SK-N-SH (cell line): Measurements from ENCODE around the gene HCST. TPM values are rescaled to one million over a fixed set of nuclear protein-coding genes. Genes with fewer than 3 reads are reported as not detected.
"Not testable (repeated sequence)": the region's sequence is repeated elsewhere in the genome, so short reads cannot be mapped to it uniquely, and the experiment has no call there.

Experiments used
- CTCF ChIA-PET: fragments of 300-600, 350-600 bp; formaldehyde crosslinking; extraction: SDS; loops from one replicate; lab custom pipeline; 2021; lab: Yijun Ruan, JAX
- POLR2A ChIA-PET: fragments of 350-600 bp; sonication (Branson Sonifier 250); formaldehyde crosslinking; extraction: SDS; loops from one replicate; lab custom pipeline; 2020; ENCODE audit warnings: antibody characterized with exemption, inconsistent platforms; lab: Yijun Ruan, JAX
- DNase-seq: peaks from one replicate; pipeline ENCODE4 v3.0.0; 2012
- H2AFZ ChIP-seq: fragments of 200-600 bp; sonication (generic); 2 replicates; pipeline ENCODE4 v1.8.1; 2016; ENCODE audit warnings: antibody characterized with exemption, mild to moderate bottlenecking, low read depth
- H3F3A ChIP-seq: fragments of 200-600 bp; sonication (generic); replicated peaks from 2 replicates; pipeline ENCODE3; 2016; ENCODE audit warnings: antibody characterized with exemption, mild to moderate bottlenecking; ENCODE audit not compliant: insufficient read depth
- H3K27ac ChIP-seq, 2 experiments: fragments of 200-500 bp in 1 of 2; fragments of 200-600 bp in 1 of 2; sonication (Bioruptor generic) in 1 of 2; sonication (generic), shearing (Covaris generic) in 1 of 2; 2 replicates each; pipeline versions ENCODE4 v1.5.1 to v1.6.1; 2014 to 2016; ENCODE audit warnings: low read depth in 2 of 2, inconsistent platforms in 1 of 2, low read length in 1 of 2, mild to moderate bottlenecking in 1 of 2, mixed read lengths in 1 of 2
- H3K27me3 ChIP-seq: fragments of 200-600 bp; sonication (generic), shearing (Covaris generic); 2 replicates; pipeline ENCODE4 v1.6.1; 2016; ENCODE audit warnings: mixed run types; ENCODE audit not compliant: insufficient read depth
- H3K36me3 ChIP-seq, 2 experiments: fragments of 200-500 bp in 1 of 2; fragments of 200-600 bp in 1 of 2; sonication (Bioruptor generic) in 1 of 2; sonication (generic) in 1 of 2; replicated peaks in 1 of 2; 2 replicates each; pipeline versions ENCODE3 to v1.5.1; 2014 to 2016; ENCODE audit warnings: low read length in 1 of 2, mild to moderate bottlenecking in 1 of 2; ENCODE audit not compliant: insufficient read depth in 2 of 2, control insufficient read depth in 1 of 2
- H3K4me1 ChIP-seq, 2 experiments: fragments of 200-500 bp in 1 of 2; fragments of 200-600 bp in 1 of 2; sonication (Bioruptor generic) in 1 of 2; sonication (generic), shearing (Covaris generic) in 1 of 2; 2 replicates each; pipeline versions ENCODE4 v1.5.1 to v1.6.1; 2014 to 2016; ENCODE audit warnings: low read depth in 1 of 2, low read length in 1 of 2, mixed run types in 1 of 2; ENCODE audit not compliant: insufficient read depth in 2 of 2, control insufficient read depth in 1 of 2
- H3K4me2 ChIP-seq: fragments of 200-600 bp; sonication (generic), shearing (Covaris generic); 2 replicates; pipeline ENCODE4 v1.6.1; 2017; ENCODE audit warnings: mixed run types
- H3K4me3 ChIP-seq, 2 experiments: fragments of 200-500 bp in 1 of 2; fragments of 200-600 bp in 1 of 2; sonication (Bioruptor generic) in 1 of 2; sonication (generic), shearing (Covaris generic) in 1 of 2; 2 replicates each; pipeline versions ENCODE4 v1.5.1 to v1.8.1; 2014 to 2016; ENCODE audit warnings: low read depth in 2 of 2, inconsistent platforms in 1 of 2, low read length in 1 of 2, mild to moderate bottlenecking in 1 of 2, mixed read lengths in 1 of 2, moderate library complexity in 1 of 2
- H3K79me2 ChIP-seq: fragments of 200-600 bp; sonication (generic); 2 replicates; pipeline ENCODE4 v1.8.1; 2017; ENCODE audit warnings: mild to moderate bottlenecking; ENCODE audit not compliant: insufficient read depth
- H3K9ac ChIP-seq: fragments of 200-600 bp; sonication (generic); 2 replicates; pipeline ENCODE4 v1.6.1; 2017; ENCODE audit warnings: mixed run types
- H3K9me2 ChIP-seq: fragments of 200-600 bp; sonication (generic); 2 replicates; pipeline ENCODE4 v1.6.1; 2017; ENCODE audit warnings: mixed run types
- H3K9me3 ChIP-seq: fragments of 200-600 bp; sonication (generic); 2 replicates; pipeline ENCODE4 v1.6.1; 2017; ENCODE audit warnings: mixed run types, mild to moderate bottlenecking, moderate library complexity
- H4K20me1 ChIP-seq: fragments of 200-600 bp; sonication (generic); 2 replicates; pipeline ENCODE4 v1.6.1; 2017; ENCODE audit warnings: mild to moderate bottlenecking, mixed run types; ENCODE audit not compliant: insufficient read depth
- EP300 ChIP-seq, 2 experiments: IDR thresholded peaks; 2 replicates each; pipeline versions ENCODE4 v1.4.0 to v1.6.1; 2012; ENCODE audit warnings: borderline replicate concordance in 1 of 2, low read depth in 1 of 2, low read length in 1 of 2
- EZH2phosphoT487 ChIP-seq: fragments of 200-600 bp; sonication (generic); IDR thresholded peaks from 2 replicates; pipeline ENCODE4 v1.6.1; 2017; ENCODE audit warnings: low read depth, mixed run types, mild to moderate bottlenecking, antibody characterized with exemption, moderate library complexity, borderline replicate concordance
- FOXJ3 ChIP-seq: sonication (generic); formaldehyde crosslinking; IDR thresholded peaks from 2 replicates; pipeline ENCODE4 v1.5.1; 2020; ENCODE audit warnings: mild to moderate bottlenecking, missing genetic modification reagents
- GATA2 ChIP-seq: sonication (generic); formaldehyde crosslinking; IDR thresholded peaks from 2 replicates; pipeline ENCODE4 v1.5.0; 2020; ENCODE audit warnings: mild to moderate bottlenecking, missing genetic modification reagents
- IRF3 ChIP-seq: fragments of 150-350 bp; IDR thresholded peaks from 2 replicates; pipeline ENCODE4 v1.6.1; 2016; ENCODE audit warnings: mild to moderate bottlenecking, low read depth, low read length
- JUND ChIP-seq: IDR thresholded peaks from 2 replicates; pipeline ENCODE4 v1.4.0; 2012
- MAX ChIP-seq: IDR thresholded peaks from 2 replicates; pipeline ENCODE4 v1.4.0; 2012; ENCODE audit warnings: low read depth
- MXI1 ChIP-seq: IDR thresholded peaks from 2 replicates; pipeline ENCODE4 v1.6.1; 2012; ENCODE audit warnings: mild to moderate bottlenecking, low read depth, low read length, improper control_type of control experiment
- NFIC ChIP-seq: IDR thresholded peaks from 2 replicates; pipeline ENCODE4 v1.4.0; 2012; ENCODE audit warnings: borderline replicate concordance
- PBX3 ChIP-seq: IDR thresholded peaks from 2 replicates; pipeline ENCODE4; 2012
- POLR2AphosphoS5 ChIP-seq: IDR thresholded peaks from 2 replicates; pipeline ENCODE4 v1.6.1; 2012; ENCODE audit warnings: low read depth, low read length
- RCOR1 ChIP-seq: fragments of 150-350 bp; IDR thresholded peaks from 2 replicates; pipeline ENCODE4 v1.6.1; 2017; ENCODE audit warnings: antibody characterized with exemption, low read length
- REST ChIP-seq: IDR thresholded peaks from 2 replicates; pipeline ENCODE4 v1.6.1; 2012; ENCODE audit warnings: mild to moderate bottlenecking, low read depth, low read length, moderate library complexity
- RFX5 ChIP-seq: IDR thresholded peaks from 2 replicates; pipeline ENCODE4 v1.6.1; 2012; ENCODE audit warnings: mild to moderate bottlenecking, improper control_type of control experiment, low read length
- SIN3A ChIP-seq: IDR thresholded peaks from 2 replicates; pipeline ENCODE4 v1.6.1; 2012; ENCODE audit warnings: low read depth, mild to moderate bottlenecking, low read length, moderate library complexity, borderline replicate concordance
- TEAD4 ChIP-seq: IDR thresholded peaks from 2 replicates; pipeline ENCODE4 v1.4.0; 2012; ENCODE audit warnings: mild to moderate bottlenecking, borderline replicate concordance; ENCODE audit not compliant: insufficient read depth
- USF1 ChIP-seq: IDR thresholded peaks from 2 replicates; pipeline ENCODE4 v1.4.0; 2012; ENCODE audit warnings: low read depth, borderline replicate concordance
- ZBTB33 ChIP-seq: IDR thresholded peaks from 2 replicates; pipeline ENCODE4 v1.4.0; 2012; ENCODE audit warnings: low read depth, borderline replicate concordance
- WGBS: methylation state at CpG from one replicate; pipeline ENCODE4 v1.1.6; 2017; ENCODE audit warnings: low lambda C conversion rate; 5-methylcytosine and 5-hydroxymethylcytosine counted together
- polyA plus RNA-seq, 3 experiments: library from polyadenylated mRNA; depleted of rRNA; stranded (reverse); fragments of >200 nt; gene quantifications; 2 replicates each; pipeline ENCODE4 v1.2.3, GENCODE V29; 2012

Gene HCST
- polyA plus RNA-seq, 1 of the 3 experiments (the other 2 are of a cell fraction), result 0.59 TPM

GRCh38 chr19:35909684-35910035 lies 7.3 kb downstream of the HCST start:
- Histone ChIP-seq H3K4me3 (no peak overlapping the region), H3K9me3 (no peaks in the 10 kb centered on the region), H3K36me3 (no peaks in the 10 kb centered on the region), H3K27me3 (no peaks in the 10 kb centered on the region), H3F3A (no peaks in the 10 kb centered on the region), H3K9ac (no peak overlapping the region), H4K20me1 (no peaks in the 10 kb centered on the region), H3K79me2 (no peaks in the 10 kb centered on the region), H3K4me1 (no peaks in the 10 kb centered on the region), H3K9me2 (no peaks in the 10 kb centered on the region), H2AFZ (no peak overlapping the region), H3K4me2 (no peak overlapping the region), H3K27ac (no peak overlapping the region)
- WGBS, result 68% methylated on average over 4 of the region's 6 CpGs
- ChIA-PET POLR2A (no interaction called here), CTCF (interaction anchor here (1.0 kb wide), 1 partner anchor 12 kb away, joined by 3 read pairs; no protein-coding TSS in a partner anchor)
- DNase-seq, result no peak
- no peak for TF ChIP-seq ZBTB33
- TF ChIP-seq EZH2phosphoT487, result no peak
- no peak for TF ChIP-seq MAX
- no peak for TF ChIP-seq IRF3
- TF ChIP-seq NFIC, result no peak
- no peak for TF ChIP-seq GATA2 (CRISPR knock-in tag)
- TF ChIP-seq REST, result no peak
- TF ChIP-seq MXI1, result no peak
- no peak for TF ChIP-seq PBX3
- no peak for TF ChIP-seq POLR2AphosphoS5
- no peak for TF ChIP-seq SIN3A
- TF ChIP-seq EP300 (IDR thresholded peaks at IDR 0.05; ENCODE audit: borderline replicate concordance in 1 of 2, low read depth in 1 of 2, low read length in 1 of 2), result no peak
- TF ChIP-seq FOXJ3, result no peak
- TF ChIP-seq RCOR1, result no peak
- TF ChIP-seq TEAD4, result no peak
- no peak for TF ChIP-seq USF1
- no peak for TF ChIP-seq JUND
- no peak for TF ChIP-seq RFX5

GRCh38 chr19:35910355-35910754 lies 8.0 kb downstream of the HCST start:
- H3K27me3 ChIP-seq, H4K20me1 ChIP-seq, H3K27ac ChIP-seq, H3K9me2 ChIP-seq, CTCF ChIA-PET, H3K36me3 ChIP-seq, H2AFZ ChIP-seq, DNase-seq, H3K4me1 ChIP-seq, H3K79me2 ChIP-seq, POLR2A ChIA-PET, H3F3A ChIP-seq, H3K9me3 ChIP-seq, H3K4me3 ChIP-seq, H3K9ac ChIP-seq, H3K4me2 ChIP-seq: not testable (repeated sequence)
- 84% methylated on average over 14 of the region's 14 CpGs for WGBS
